ENCODE results near the gene TMEM37. TPM values are rescaled to one million over a fixed set of nuclear protein-coding genes. Genes with fewer than 3 reads are reported as not detected.

TMEM37 gene
- total and polyA plus RNA-seq, 2 of the 13 experiments (the other 11 are each of a cell fraction or from before 2014, with no cell fraction given), result 37.7 to 115 TPM

GRCh38 chr2:119439574-119440500, 8.2 kb downstream of the TMEM37 start (continued):
- TF ChIP-seq, protein P1, sequence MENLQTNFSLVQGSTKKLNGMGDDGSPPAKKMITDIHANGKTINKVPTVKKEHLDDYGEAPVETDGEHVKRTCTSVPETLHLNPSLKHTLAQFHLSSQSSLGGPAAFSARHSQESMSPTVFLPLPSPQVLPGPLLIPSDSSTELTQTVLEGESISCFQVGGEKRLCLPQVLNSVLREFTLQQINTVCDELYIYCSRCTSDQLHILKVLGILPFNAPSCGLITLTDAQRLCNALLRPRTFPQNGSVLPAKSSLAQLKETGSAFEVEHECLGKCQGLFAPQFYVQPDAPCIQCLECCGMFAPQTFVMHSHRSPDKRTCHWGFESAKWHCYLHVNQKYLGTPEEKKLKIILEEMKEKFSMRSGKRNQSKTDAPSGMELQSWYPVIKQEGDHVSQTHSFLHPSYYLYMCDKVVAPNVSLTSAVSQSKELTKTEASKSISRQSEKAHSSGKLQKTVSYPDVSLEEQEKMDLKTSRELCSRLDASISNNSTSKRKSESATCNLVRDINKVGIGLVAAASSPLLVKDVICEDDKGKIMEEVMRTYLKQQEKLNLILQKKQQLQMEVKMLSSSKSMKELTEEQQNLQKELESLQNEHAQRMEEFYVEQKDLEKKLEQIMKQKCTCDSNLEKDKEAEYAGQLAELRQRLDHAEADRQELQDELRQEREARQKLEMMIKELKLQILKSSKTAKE (CRISPR knock-in tag; IDR thresholded peaks at IDR 0.05; ENCODE audit: borderline replicate concordance), result peak; percentile 51
- TF ChIP-seq, protein P2, sequence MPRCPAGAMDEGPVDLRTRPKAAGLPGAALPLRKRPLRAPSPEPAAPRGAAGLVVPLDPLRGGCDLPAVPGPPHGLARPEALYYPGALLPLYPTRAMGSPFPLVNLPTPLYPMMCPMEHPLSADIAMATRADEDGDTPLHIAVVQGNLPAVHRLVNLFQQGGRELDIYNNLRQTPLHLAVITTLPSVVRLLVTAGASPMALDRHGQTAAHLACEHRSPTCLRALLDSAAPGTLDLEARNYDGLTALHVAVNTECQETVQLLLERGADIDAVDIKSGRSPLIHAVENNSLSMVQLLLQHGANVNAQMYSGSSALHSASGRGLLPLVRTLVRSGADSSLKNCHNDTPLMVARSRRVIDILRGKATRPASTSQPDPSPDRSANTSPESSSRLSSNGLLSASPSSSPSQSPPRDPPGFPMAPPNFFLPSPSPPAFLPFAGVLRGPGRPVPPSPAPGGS (CRISPR knock-in tag; IDR thresholded peaks at IDR 0.05), result no peak
- peak; percentile 54; the same call in 1 of the 2 replicates for TF ChIP-seq ZNF83 (CRISPR knock-in tag; IDR thresholded peaks at IDR 0.05; ENCODE audit: borderline replicate concordance)
- 0 out of 2 replicates have a peak, but pooled peaks have one; percentile 33 for TF ChIP-seq ZMYM4 (CRISPR knock-in tag; IDR thresholded peaks at IDR 0.05)
- no peak for TF ChIP-seq HOXA7 (CRISPR knock-in tag; IDR thresholded peaks at IDR 0.05)
- TF ChIP-seq ZNF75D (CRISPR knock-in tag; IDR thresholded peaks at IDR 0.05; ENCODE audit: borderline replicate concordance), result no peak
- 0 out of 2 replicates have a peak, but pooled peaks have one; percentile 20 for TF ChIP-seq ZNF280B (CRISPR knock-in tag; IDR thresholded peaks at IDR 0.05; ENCODE audit: borderline replicate concordance)
- no peak for TF ChIP-seq SSRP1 (CRISPR knock-in tag; IDR thresholded peaks at IDR 0.05)
- peak; percentile 32; the same call in 1 of the 2 replicates for TF ChIP-seq KDM5B (CRISPR knock-in tag; IDR thresholded peaks at IDR 0.05; ENCODE audit: borderline replicate concordance)
- TF ChIP-seq KAT7 (CRISPR knock-in tag; IDR thresholded peaks at IDR 0.05; ENCODE audit: borderline replicate concordance), result no peak
- TF ChIP-seq SALL1 (CRISPR knock-in tag; IDR thresholded peaks at IDR 0.05), result peak; percentile 34; the same call in 1 of the 2 replicates
- TF ChIP-seq, protein P3, sequence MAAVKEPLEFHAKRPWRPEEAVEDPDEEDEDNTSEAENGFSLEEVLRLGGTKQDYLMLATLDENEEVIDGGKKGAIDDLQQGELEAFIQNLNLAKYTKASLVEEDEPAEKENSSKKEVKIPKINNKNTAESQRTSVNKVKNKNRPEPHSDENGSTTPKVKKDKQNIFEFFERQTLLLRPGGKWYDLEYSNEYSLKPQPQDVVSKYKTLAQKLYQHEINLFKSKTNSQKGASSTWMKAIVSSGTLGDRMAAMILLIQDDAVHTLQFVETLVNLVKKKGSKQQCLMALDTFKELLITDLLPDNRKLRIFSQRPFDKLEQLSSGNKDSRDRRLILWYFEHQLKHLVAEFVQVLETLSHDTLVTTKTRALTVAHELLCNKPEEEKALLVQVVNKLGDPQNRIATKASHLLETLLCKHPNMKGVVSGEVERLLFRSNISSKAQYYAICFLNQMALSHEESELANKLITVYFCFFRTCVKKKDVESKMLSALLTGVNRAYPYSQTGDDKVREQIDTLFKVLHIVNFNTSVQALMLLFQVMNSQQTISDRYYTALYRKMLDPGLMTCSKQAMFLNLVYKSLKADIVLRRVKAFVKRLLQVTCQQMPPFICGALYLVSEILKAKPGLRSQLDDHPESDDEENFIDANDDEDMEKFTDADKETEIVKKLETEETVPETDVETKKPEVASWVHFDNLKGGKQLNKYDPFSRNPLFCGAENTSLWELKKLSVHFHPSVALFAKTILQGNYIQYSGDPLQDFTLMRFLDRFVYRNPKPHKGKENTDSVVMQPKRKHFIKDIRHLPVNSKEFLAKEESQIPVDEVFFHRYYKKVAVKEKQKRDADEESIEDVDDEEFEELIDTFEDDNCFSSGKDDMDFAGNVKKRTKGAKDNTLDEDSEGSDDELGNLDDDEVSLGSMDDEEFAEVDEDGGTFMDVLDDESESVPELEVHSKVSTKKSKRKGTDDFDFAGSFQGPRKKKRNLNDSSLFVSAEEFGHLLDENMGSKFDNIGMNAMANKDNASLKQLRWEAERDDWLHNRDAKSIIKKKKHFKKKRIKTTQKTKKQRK (IDR thresholded peaks at IDR 0.05; ENCODE audit: low read length), result no peak
- 0 out of 2 replicates have a peak, but pooled peaks have one; percentile 56 for TF ChIP-seq ZNF225 (CRISPR knock-in tag; IDR thresholded peaks at IDR 0.05)
- peak; percentile 46; the same call in 1 of the 2 replicates for TF ChIP-seq HNF1B (CRISPR knock-in tag; IDR thresholded peaks at IDR 0.05)
- no peak for TF ChIP-seq NRL (CRISPR knock-in tag; IDR thresholded peaks at IDR 0.05; ENCODE audit: borderline replicate concordance)

All from HepG2 (cell line).